Measurements from ENCODE around the gene TMEM238. TPM values are rescaled to one million over a fixed set of nuclear protein-coding genes. Genes with fewer than 3 reads are reported as not detected.

Gene TMEM238
- polyA plus RNA-seq, 2 donors = 0.49 to 0.98 TPM

DNA sequence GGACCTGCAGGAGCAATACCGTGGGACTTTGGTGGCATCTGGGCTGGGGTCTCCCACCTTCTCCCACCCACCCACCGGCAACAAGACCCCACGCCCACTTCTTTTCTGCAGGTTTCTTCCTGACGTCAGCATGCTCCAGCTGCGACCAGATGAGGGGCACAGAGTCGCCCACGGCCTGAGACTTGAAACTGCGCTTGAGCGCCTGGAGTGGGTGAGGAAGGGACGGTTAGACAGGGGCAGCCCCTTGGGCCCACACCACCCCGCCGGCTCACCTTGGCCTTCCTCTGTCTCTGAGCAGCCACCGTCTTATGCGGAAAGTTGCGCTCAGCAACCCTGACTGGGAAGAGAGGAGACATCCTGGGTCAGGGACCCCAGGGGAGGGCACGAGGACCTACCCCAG is 23.2 kb downstream of the TMEM238 start:
- Histone ChIP-seq H3K4me3 (ENCODE audit: low read depth in 1 of 2, low read length in 2 of 2) (no peak overlapping the region), H3K36me3 (ENCODE audit: control insufficient read depth in 2 of 2, insufficient read depth in 2 of 2, low read length in 1 of 2) (no peaks in the 10 kb centered on the region), H3K9me3 (ENCODE audit: control insufficient read depth in 2 of 2, insufficient read depth in 1 of 2, low read depth in 1 of 2, low read length in 1 of 2) (no peaks in the 10 kb centered on the region), H3K27me3 (ENCODE audit: control insufficient read depth in 1 of 2, insufficient read depth in 2 of 2, low read length in 2 of 2) (peaks cover 0 to 2% of the 10 kb centered on the region in 2 donors), H3K4me1 (ENCODE audit: control insufficient read depth in 2 of 2, insufficient read depth in 2 of 2, low read length in 1 of 2) (no peaks in the 10 kb centered on the region), H3K27ac (ENCODE audit: low read depth in 2 of 2, low read length in 1 of 2) (no peak overlapping the region)
- 89 to 95% methylated on average over 16 of the region's 16 CpGs for WGBS, 2 donors

- Histone ChIP-seq H3K4me3 (ENCODE audit: low read depth in 1 of 2, low read length in 2 of 2) (no peak overlapping the region), H3K9me3 (ENCODE audit: control insufficient read depth in 2 of 2, insufficient read depth in 1 of 2, low read depth in 1 of 2, low read length in 1 of 2) (no peaks in the 10 kb centered on the region), H3K27me3 (ENCODE audit: control insufficient read depth in 1 of 2, insufficient read depth in 2 of 2, low read length in 2 of 2) (peaks cover 0 to 2% of the 10 kb centered on the region in 2 donors), H3K36me3 (ENCODE audit: control insufficient read depth in 2 of 2, insufficient read depth in 2 of 2, low read length in 1 of 2) (no peaks in the 10 kb centered on the region), H3K4me1 (ENCODE audit: control insufficient read depth in 2 of 2, insufficient read depth in 2 of 2, low read length in 1 of 2) (peaks cover 0 to 3% of the 10 kb centered on the region in 2 donors), H3K27ac (ENCODE audit: low read depth in 2 of 2, low read length in 1 of 2) (no peak overlapping the region)
- 67 to 71% methylated on average over 32 of the region's 32 CpGs for WGBS, 2 donors
Observed at GRCh38 chr19:55358943-55359908, 24.9 kb downstream of the TMEM238 start.

DNA sequence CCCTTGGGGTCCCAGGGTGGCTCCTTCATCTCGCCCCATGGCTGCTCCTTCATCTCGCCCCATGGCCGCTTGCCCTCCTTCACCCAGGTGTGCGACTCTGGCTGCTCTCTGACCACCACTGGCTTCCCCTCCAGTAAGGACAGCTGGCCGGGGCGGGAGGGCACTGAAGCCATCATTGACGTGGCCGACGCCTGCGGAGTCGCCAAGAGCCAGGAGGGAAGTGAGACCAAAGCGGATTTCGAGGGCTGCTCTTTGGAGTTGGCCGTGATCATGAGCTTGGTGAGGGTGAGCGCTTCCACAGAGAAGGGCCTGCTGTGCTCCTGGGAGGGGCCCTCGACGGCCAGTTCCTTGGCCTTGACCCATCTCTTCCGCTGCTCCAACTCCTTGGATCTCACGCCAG is 25.6 kb downstream of the TMEM238 start:
- Histone ChIP-seq H3K4me1 (ENCODE audit: control insufficient read depth in 2 of 2, insufficient read depth in 2 of 2, low read length in 1 of 2) (peaks cover 2 to 3% of the 10 kb centered on the region in 2 donors), H3K36me3 (ENCODE audit: control insufficient read depth in 2 of 2, insufficient read depth in 2 of 2, low read length in 1 of 2) (no peaks in the 10 kb centered on the region), H3K9me3 (ENCODE audit: control insufficient read depth in 2 of 2, insufficient read depth in 1 of 2, low read depth in 1 of 2, low read length in 1 of 2) (peaks cover 0 to 2% of the 10 kb centered on the region in 2 donors), H3K27ac (ENCODE audit: low read depth in 2 of 2, low read length in 1 of 2) (no peak overlapping the region), H3K4me3 (ENCODE audit: low read depth in 1 of 2, low read length in 2 of 2) (no peak overlapping the region), H3K27me3 (ENCODE audit: control insufficient read depth in 1 of 2, insufficient read depth in 2 of 2, low read length in 2 of 2) (peaks cover 0 to 3% of the 10 kb centered on the region in 2 donors)
- WGBS, 2 donors = 88% methylated on average over 19 of the region's 19 CpGs

DNA sequence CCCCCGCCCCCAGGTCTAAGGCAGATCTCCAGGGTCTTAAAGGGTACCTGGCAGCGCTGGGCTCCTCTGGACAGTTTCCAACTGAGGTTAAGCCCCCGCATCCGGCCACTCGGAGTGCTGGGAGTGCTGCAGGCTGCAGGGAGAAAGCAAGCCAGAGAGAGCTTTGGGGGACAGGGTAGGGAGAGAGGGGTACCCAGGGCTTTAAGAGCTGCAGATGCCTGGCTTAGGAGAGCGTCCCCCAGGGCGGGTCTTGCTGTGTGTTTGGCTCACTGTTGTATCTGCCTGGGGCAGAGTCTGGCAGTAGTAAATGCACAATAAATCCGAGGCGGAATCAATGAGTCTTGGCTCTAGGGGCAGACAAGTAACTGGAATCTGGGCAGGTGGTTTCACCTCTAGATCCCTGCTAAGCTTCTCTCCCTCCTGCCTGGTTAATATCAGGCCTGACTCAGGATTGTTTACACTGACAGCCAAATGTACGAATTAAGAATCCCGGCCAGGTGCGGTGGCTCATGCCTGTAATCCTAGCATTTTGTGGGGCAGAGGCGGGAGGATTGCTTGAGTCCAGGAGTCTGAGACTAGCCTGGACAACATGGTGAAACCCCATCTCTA is 28.8 kb downstream of the TMEM238 start:
- H3K27me3 ChIP-seq (ENCODE audit: control insufficient read depth in 1 of 2, insufficient read depth in 2 of 2, low read length in 2 of 2) = peaks cover 0 to 15% of the 10 kb centered on the region in 2 donors
- peaks cover 3 to 11% of the 10 kb centered on the region in 2 donors for H3K4me1 ChIP-seq (ENCODE audit: control insufficient read depth in 2 of 2, insufficient read depth in 2 of 2, low read length in 1 of 2)
- H3K36me3 ChIP-seq (ENCODE audit: control insufficient read depth in 2 of 2, insufficient read depth in 2 of 2, low read length in 1 of 2) = no peaks in the 10 kb centered on the region
- H3K4me3 ChIP-seq (ENCODE audit: low read depth in 1 of 2, low read length in 2 of 2) = no peak overlapping the region
- peaks cover 0 to 5% of the 10 kb centered on the region in 2 donors for H3K9me3 ChIP-seq (ENCODE audit: control insufficient read depth in 2 of 2, insufficient read depth in 1 of 2, low read depth in 1 of 2, low read length in 1 of 2)
- peak overlapping the region in 1 of 2 donors; percentile 68 for H3K27ac ChIP-seq (ENCODE audit: low read depth in 2 of 2, low read length in 1 of 2)
- 20% methylated on average over 12 to 13 of the region's 13 CpGs for WGBS, 2 donors

DNA sequence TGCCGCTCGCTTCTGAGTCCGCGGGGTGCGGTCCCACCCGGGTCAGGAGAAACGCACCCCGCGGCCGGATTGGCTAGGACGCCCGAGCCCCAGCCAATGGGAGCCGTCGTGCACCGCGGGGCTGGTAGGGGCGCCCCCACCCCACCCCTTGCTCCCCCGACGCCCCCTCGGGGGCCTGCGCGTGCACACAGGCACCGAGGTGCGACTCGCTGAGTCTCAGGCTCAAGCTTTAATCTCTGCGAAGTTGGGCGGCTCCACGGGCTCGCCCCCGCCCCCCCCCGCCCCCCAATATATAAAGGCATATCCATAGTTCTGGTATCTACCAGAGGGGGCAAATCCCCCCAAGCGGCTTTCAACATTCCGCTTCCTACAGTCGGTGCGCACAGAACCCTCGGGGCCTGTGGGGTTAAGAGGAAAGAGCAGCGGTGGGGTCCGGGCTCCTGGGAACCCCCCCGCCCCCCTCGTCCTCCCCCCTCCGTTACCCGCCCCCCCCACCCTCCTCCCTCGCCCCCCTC is 29.3 kb downstream of the TMEM238 start, which contains the start of gene COX6B2:
COX6B2 (minus strand) TSS at position 22 of the 515 bp plus-strand sequence. CDS start 198 bp downstream, outside the sequence.
- H3K9me3 ChIP-seq (ENCODE audit: control insufficient read depth in 2 of 2, insufficient read depth in 1 of 2, low read depth in 1 of 2, low read length in 1 of 2) = peaks cover 0 to 5% of the 10 kb centered on the region in 2 donors
- H3K27ac ChIP-seq (ENCODE audit: low read depth in 2 of 2, low read length in 1 of 2) = peak within 1 kb of the TSS in 1 of 2 donors; percentile 68
- WGBS, 2 donors = 2 to 3% methylated on average over 38 to 40 of the region's 43 CpGs
- peaks cover 3 to 11% of the 10 kb centered on the region in 2 donors for H3K4me1 ChIP-seq (ENCODE audit: control insufficient read depth in 2 of 2, insufficient read depth in 2 of 2, low read length in 1 of 2)
- peak within 1 kb of the TSS; percentile 35 to 46 for H3K4me3 ChIP-seq (ENCODE audit: low read depth in 1 of 2, low read length in 2 of 2)
- H3K27me3 ChIP-seq (ENCODE audit: control insufficient read depth in 1 of 2, insufficient read depth in 2 of 2, low read length in 2 of 2) = peaks cover 0 to 15% of the 10 kb centered on the region in 2 donors
- H3K36me3 ChIP-seq (ENCODE audit: control insufficient read depth in 2 of 2, insufficient read depth in 2 of 2, low read length in 1 of 2) = no peaks in the 10 kb centered on the region

DNA sequence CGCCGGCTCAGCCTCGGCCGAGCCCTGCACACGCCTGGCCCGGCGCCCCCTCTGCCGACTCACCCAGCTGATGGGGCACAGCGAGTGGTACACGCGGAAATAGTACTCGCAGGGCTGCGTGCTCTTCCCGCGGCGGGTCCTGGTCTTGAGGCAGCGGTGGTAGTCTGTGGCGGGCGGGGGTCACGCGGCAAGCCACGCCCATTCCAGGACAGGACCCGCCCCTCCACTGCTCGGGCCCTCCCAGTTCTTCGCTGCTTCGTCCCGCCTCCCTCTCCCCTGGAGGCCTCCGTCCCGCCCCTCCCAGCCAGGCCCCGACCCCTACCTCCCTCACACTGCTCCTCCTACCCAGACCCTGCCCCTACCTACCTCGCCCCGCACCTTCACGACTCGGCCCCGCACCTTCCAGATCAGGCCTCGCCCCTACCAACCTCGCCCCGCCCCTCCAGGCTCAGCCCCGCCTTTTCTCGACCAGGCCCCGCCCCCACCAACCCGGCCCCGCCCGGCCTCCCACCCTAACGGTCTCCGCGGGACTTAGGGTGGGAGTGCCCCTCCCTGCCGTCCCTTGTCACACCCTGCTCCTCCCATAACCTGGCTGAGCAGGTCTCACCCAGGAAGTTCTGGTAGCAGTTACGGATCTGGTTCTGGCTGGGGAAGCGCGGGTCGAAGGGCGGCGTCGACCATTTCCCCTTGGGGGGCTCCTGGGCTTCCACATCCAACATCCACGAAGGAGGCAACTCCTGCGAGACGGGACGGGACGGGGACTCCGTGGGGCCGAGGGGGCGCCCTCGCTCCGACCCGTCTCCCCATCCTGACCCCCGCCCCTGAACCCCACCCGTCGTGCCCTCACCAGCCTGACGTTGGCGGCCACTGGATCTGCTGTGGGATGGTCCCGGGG is 30.0 kb downstream of the TMEM238 start:
- Histone ChIP-seq H3K27ac (ENCODE audit: low read depth in 2 of 2, low read length in 1 of 2) (no peak overlapping the region), H3K36me3 (ENCODE audit: control insufficient read depth in 2 of 2, insufficient read depth in 2 of 2, low read length in 1 of 2) (no peaks in the 10 kb centered on the region), H3K4me3 (ENCODE audit: low read depth in 1 of 2, low read length in 2 of 2) (peak overlapping the region; percentile 35 to 46), H3K9me3 (ENCODE audit: control insufficient read depth in 2 of 2, insufficient read depth in 1 of 2, low read depth in 1 of 2, low read length in 1 of 2) (peaks cover 0 to 5% of the 10 kb centered on the region in 2 donors), H3K27me3 (ENCODE audit: control insufficient read depth in 1 of 2, insufficient read depth in 2 of 2, low read length in 2 of 2) (peaks cover 0 to 13% of the 10 kb centered on the region in 2 donors), H3K4me1 (ENCODE audit: control insufficient read depth in 2 of 2, insufficient read depth in 2 of 2, low read length in 1 of 2) (peaks cover 3 to 11% of the 10 kb centered on the region in 2 donors)
- 1 to 2% methylated on average over 62 to 72 of the region's 72 CpGs for WGBS, 2 donors

GRCh38 chr19:55353356-55353802 is 30.7 kb downstream of the TMEM238 start:
- Histone ChIP-seq H3K4me1 (ENCODE audit: control insufficient read depth in 2 of 2, insufficient read depth in 2 of 2, low read length in 1 of 2) (peaks cover 3 to 11% of the 10 kb centered on the region in 2 donors), H3K36me3 (ENCODE audit: control insufficient read depth in 2 of 2, insufficient read depth in 2 of 2, low read length in 1 of 2) (no peaks in the 10 kb centered on the region), H3K4me3 (ENCODE audit: low read depth in 1 of 2, low read length in 2 of 2) (peak overlapping the region; percentile 35 to 46), H3K27me3 (ENCODE audit: control insufficient read depth in 1 of 2, insufficient read depth in 2 of 2, low read length in 2 of 2) (peaks cover 0 to 13% of the 10 kb centered on the region in 2 donors), H3K9me3 (ENCODE audit: control insufficient read depth in 2 of 2, insufficient read depth in 1 of 2, low read depth in 1 of 2, low read length in 1 of 2) (peaks cover 0 to 5% of the 10 kb centered on the region in 2 donors), H3K27ac (ENCODE audit: low read depth in 2 of 2, low read length in 1 of 2) (no peak overlapping the region)
- WGBS, 2 donors = 4% methylated on average over 24 of the region's 24 CpGs

DNA sequence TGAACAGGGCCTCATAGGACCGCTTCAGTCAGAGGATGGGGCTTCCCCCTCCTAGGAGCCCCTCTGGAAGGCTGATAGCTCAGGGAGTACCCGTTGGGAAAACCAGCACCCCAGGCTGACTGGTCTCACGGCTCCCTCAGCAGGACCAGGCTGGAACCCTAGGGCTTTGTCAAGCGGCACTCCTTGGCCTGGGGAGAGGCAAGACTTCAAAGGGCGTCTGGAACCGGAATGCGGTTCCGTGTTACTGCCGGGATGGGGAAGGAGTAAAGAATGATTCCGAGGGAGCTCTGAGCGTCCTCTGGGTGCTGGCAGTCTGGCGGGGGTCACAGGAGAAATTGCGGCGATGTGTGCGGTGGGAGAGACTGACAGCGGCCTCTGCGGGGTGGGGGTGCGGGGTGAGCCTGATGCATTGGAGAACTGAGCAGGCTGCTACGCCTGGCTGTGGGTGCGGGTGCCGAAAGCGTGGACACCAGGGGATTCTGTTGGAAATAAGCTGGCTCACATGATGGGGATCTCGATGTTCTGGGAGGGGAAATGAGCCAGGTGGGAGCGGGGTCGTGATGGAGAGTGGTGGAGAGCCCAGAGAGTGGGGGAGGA is 31.4 kb downstream of the TMEM238 start:
- Histone ChIP-seq H3K36me3 (ENCODE audit: control insufficient read depth in 2 of 2, insufficient read depth in 2 of 2, low read length in 1 of 2) (no peaks in the 10 kb centered on the region), H3K9me3 (ENCODE audit: control insufficient read depth in 2 of 2, insufficient read depth in 1 of 2, low read depth in 1 of 2, low read length in 1 of 2) (peaks cover 0 to 5% of the 10 kb centered on the region in 2 donors), H3K4me3 (ENCODE audit: low read depth in 1 of 2, low read length in 2 of 2) (no peak overlapping the region), H3K27me3 (ENCODE audit: control insufficient read depth in 1 of 2, insufficient read depth in 2 of 2, low read length in 2 of 2) (peaks cover 0 to 13% of the 10 kb centered on the region in 2 donors), H3K4me1 (ENCODE audit: control insufficient read depth in 2 of 2, insufficient read depth in 2 of 2, low read length in 1 of 2) (peaks cover 3 to 11% of the 10 kb centered on the region in 2 donors), H3K27ac (ENCODE audit: low read depth in 2 of 2, low read length in 1 of 2) (no peak overlapping the region)
- WGBS, 2 donors = 52 to 56% methylated on average over 25 of the region's 25 CpGs
